Esophagus muscularis mucosa (tissue), 4 donors: Measurements from ENCODE around the gene SERPINE2.

ENCODE experiments used
- CTCF ChIP-seq, 3 experiments: fragments of 200-600 bp in 2 of 3; fragments of 450-650 bp in 1 of 3; sonication (generic) in 2 of 3; IDR thresholded peaks; one replicate each; pipeline ENCODE4 v1.5.1; 2017 to 2019; ENCODE audit warnings: antibody characterized with exemption in 3 of 3, mild to moderate bottlenecking in 2 of 3, moderate library complexity in 1 of 3
- EP300 ChIP-seq: sonication (generic); formaldehyde crosslinking; IDR thresholded peaks from one replicate; pipeline ENCODE4 v1.6.1; 2017; ENCODE audit warnings: antibody characterized with exemption
- POLR2A ChIP-seq: fragments of 450-650 bp; IDR thresholded peaks from one replicate; pipeline ENCODE4 v1.6.1; 2017; ENCODE audit warnings: antibody characterized with exemption, moderate library complexity, mild to moderate bottlenecking, low read depth
- POLR2AphosphoS5 ChIP-seq, 2 donors: sonication (generic); formaldehyde crosslinking; IDR thresholded peaks; one replicate each; pipeline ENCODE4 v1.6.1; 2017; ENCODE audit warnings: antibody characterized with exemption in 2 of 2

- TF ChIP-seq CTCF (IDR thresholded peaks at IDR 0.05): no peak
- TF ChIP-seq EP300: no peak
- TF ChIP-seq POLR2AphosphoS5 (IDR thresholded peaks at IDR 0.05): peak in 1 of 2 donors; percentile 51
- no peak for TF ChIP-seq POLR2A
Measured at GRCh38 chr2:224072541-224073188, 33.6 kb upstream of the SERPINE2 start.
